GM18505 (cell line): ENCODE measurements around the gene CYB5R4.
"Not testable (repeated sequence)": the region's sequence is repeated elsewhere in the genome, so short reads cannot be mapped to it uniquely, and the experiment has no call there.

Experiments
- ATAC-seq: cut with Tn5 transposase; IDR thresholded peaks from one replicate; pipeline ENCODE4 v1.9.1; 2021; ENCODE audit not compliant: unreplicated experiment
- POLR2A ChIP-seq: IDR thresholded peaks from 4 replicates; pipeline ENCODE4 v1.6.1; 2011; ENCODE audit warnings: borderline replicate concordance; ENCODE audit not compliant: insufficient read depth, insufficient read length; ENCODE audit errors: extremely low read depth

CYB5R4 gene

DNA sequence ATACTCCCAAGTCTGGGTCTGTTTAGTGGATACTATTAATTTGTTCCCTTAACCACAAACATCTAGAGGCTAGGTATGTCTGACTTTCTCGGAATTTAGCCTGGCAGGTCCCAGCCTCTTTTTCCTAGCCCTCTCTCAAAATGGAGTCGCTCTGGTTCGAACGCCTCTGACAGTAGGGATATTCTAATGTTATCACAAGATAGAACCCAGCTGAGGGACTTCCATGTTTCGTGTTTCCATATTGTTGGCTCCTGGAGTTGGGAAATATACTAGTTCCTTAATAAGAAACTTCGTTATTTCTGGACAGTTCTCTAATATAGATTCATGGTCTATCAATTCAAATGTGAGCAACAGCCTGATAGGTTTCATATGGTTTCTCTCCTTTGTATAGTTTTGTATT lies 16.4 kb downstream of the CYB5R4 start:
- TF ChIP-seq POLR2A: no peak
- no peak for ATAC-seq

DNA sequence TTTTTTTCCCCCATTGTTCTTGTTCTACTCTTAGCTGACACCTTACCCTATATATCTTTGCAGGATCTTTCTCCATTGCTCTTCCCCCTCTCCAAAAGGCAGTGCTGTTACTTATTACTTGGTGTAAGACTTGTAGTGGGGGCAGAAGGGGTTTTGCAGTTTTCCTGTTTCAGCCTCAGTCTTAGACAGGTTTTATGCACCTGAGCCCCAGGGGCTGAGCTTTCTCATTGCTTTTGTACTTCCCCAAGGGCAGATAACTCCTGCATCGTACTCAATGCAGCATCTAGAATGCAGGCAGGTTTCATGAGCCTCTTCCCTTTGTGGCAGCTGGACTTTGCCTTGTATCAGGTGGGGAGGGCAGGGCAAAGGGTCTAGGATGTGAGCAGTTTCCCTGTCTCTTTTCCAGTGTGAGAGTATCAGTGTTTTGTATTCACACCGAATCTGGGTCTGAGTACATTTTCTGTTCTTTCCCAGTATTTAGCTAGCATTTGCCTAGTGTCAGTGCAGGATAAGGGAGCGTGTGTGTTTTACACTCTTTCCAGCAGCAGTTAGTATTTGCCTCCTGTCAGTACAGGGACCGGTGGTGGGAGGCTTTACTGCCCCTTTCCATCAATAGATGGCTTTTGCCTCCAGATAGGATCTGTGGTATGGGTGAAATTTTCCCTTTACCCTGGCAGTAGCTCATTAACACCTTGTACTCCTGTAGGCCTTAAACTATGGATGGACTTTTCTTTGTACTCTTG lies 19.6 kb downstream of the CYB5R4 start:
- ATAC-seq: no peak
- no peak for TF ChIP-seq POLR2A

DNA sequence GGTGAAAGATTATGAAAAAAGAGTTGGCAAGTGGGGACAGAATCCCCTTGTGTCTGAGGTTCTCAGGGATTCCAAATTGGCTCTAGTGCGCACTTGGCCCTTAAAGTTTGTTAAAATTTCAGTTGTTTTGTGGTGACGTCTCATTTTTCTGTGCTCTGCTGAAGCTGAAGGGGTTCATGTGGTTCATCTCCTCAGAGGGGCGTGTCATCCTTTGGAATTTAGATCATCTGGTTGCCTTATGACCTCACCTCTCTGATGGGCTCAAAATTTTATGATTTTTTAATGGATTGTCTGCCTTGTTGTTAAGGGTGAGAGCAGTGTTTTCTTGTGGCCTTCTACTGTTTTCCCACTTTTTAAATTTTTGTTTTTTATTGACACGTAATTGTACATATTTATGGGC lies 20.3 kb downstream of the CYB5R4 start:
- no peak for TF ChIP-seq POLR2A

GRCh38 chr6:83883240-83883639 lies 23.8 kb downstream of the CYB5R4 start:
- no peak for ATAC-seq
- no peak for TF ChIP-seq POLR2A

More for the DNA sequence above, 20.3 kb downstream of the CYB5R4 start:
- no peak for ATAC-seq

DNA sequence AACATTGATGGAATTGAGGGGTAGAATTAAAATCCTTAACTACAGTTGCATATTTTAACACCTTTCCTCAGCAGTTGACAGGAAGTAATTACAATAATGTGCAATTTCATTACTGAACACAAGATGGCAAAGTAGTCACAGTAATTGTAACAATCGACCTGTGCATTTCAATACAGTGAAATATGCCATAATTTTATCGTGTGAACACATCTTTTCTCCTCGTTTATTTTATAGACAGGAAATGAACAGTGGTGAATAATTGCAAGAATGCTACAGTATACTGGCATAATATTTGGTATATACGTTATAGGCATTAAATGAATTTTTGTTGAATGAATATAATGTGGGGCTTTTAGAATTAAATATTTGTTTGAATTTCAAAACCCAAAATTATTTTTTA lies 25.0 kb downstream of the CYB5R4 start:
- no peak for TF ChIP-seq POLR2A
- ATAC-seq: peak; percentile 78

DNA sequence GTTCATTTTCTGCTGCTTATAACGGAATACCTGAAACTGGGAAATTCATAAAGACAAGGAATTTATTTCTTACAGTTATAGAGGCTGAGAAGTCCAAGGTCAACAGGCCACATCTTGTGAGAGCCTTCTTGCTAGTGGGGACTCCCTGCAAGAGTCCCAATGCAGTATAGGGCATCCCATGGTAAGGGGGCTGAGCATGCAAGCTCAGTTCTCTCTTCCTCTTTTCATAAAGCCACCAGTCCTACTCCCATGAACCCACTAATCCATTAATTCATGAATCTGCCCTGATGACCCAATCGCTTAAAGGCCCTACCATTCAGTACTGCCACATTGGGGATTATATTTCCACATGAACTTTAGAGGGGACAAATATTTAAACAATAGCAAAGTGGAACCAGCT lies 26.5 kb downstream of the CYB5R4 start:
- ATAC-seq: no peak
- no peak for TF ChIP-seq POLR2A

- no peak for TF ChIP-seq POLR2A
- no peak for ATAC-seq
Observed at GRCh38 chr6:83889621-83890020, 30.1 kb downstream of the CYB5R4 start.

- no peak for ATAC-seq
- TF ChIP-seq POLR2A: no peak
Observed at GRCh38 chr6:83890520-83890919, 31.0 kb downstream of the CYB5R4 start.

- no peak for ATAC-seq
- TF ChIP-seq POLR2A: no peak
Observed at GRCh38 chr6:83891586-83891985, 32.1 kb downstream of the CYB5R4 start.

- ATAC-seq: no peak
- no peak for TF ChIP-seq POLR2A
Observed at GRCh38 chr6:83893024-83893423, 33.5 kb downstream of the CYB5R4 start.

- not testable (repeated sequence) for ATAC-seq
Observed at GRCh38 chr6:83897094-83897493, 37.6 kb downstream of the CYB5R4 start.

DNA sequence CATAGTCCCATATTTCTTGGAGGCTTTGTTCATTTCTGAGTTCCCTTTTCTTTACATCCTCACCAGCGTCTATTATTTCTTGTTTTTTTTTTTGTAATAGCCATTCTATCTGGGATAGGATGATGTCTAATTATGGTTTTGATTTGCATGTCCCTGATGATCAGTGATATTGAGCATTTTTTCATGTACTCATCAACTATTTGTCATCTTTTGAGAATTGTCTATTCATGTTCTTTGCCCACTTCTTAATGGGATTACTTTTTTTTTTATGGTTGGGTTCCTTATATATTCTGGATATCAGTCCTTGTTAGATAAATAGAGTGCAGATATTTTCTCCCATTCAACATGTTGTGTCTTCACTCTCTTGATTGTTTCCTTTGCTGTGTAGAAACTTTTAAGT lies 42.1 kb downstream of the CYB5R4 start:
- TF ChIP-seq POLR2A: no peak
- no peak for ATAC-seq

DNA sequence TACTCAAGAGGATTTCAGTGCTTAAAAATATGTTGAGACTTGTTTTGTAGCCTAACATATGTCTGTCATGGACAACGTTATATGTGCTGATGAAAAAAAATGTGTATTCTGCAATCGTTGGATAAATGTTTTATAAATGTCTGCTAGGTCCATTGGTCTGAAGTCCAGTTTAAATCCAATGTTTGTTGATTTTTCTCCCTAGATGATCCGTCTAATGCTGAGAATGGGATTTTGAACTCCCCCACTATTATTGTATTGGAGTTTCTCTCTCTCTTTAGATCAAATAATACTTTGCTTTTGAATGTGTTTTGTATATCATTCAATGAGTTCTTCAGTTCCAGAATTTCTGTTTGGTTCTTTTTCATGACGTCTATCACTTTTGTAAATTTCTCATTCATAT lies 44.9 kb downstream of the CYB5R4 start:
- TF ChIP-seq POLR2A: no peak
- ATAC-seq: no peak

DNA sequence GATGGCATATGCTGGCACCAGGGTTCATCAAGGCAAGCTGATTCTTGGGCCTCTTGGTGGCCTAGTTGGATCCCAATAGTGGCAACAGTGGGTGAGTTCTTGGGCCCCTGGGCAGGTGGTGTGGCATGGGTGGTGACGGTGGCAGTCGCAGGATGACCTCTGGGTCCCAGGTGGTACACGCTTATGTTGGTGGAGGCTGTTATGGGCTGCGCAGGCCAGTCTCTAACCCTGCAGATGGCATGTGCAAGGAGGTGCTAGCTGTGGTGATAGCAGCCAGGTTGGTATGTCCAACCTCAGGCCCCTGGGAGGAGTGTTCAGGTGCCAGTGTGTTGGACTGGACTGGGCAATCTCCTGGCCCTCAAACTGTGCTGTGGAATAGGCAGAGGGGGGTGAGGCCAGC lies 46.2 kb downstream of the CYB5R4 start:
- ATAC-seq: no peak
- no peak for TF ChIP-seq POLR2A

DNA sequence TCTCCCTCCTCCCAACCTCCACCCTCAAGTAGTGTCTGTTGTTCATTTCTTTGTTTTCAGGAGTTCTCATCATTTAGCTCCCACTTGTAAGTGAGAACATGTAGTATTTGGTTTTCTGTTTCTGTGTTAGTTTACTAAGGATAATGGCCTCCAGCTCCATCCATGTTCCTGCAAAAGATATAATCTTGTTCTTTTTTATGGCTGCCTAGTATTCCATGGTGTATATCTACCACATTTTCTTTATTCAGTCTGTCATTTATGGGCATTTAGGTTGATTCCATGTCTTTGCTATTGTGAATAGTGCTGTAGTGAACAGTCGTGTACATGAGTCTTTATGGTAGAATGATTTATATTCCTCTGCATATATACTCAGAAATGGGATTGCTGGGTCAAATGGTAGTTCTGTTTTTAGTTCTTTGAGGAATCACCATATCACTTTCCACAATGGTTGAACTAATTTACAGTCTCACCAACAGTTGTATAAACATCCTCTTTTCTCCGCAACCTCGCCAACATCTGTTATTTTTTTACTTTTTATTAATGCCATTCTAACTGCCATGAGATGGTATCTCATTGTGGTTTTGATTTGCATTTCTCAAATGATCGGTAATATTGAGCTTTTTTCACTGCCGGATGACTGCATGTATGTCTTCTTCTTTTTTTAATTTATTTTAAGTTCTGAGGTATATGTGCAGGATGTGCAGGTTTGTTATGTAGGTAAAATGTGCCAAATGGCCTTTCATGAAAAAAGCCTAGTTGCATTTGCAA lies 48.3 kb downstream of the CYB5R4 start:
- ATAC-seq: not testable (repeated sequence)
